NCI-H345 (cell line): ENCODE data around the gene EN1.
A peak's percentile ranks its signal among the peaks of the same experiment; 100 is the strongest.

ENCODE experiments used
- DNase-seq: peaks from one replicate; lab custom pipeline; 2025; lab: John Stamatoyannopoulos, UW

EN1 gene

GRCh38 chr2:118846953-118847761, at the start of gene EN1:
EN1 (minus strand) TSS chr2:118847648; CDS start chr2:118847167, 481 bp downstream.
- no peak for DNase-seq

GRCh38 chr2:118893100-118893499, 45.7 kb upstream of the EN1 start:
- DNase-seq: no peak

- DNase-seq: no peak
These were observed 42.5 kb upstream of the EN1 start for GRCh38 chr2:118889995-118890394.

GRCh38 chr2:118883792-118884191, 36.3 kb upstream of the EN1 start:
- DNase-seq: no peak

GRCh38 chr2:118882693-118883336, 35.4 kb upstream of the EN1 start:
- DNase-seq: peak; percentile 65

- peak; percentile 71 for DNase-seq
These were observed 34.2 kb upstream of the EN1 start for GRCh38 chr2:118881490-118882129.

- DNase-seq: no peak
These were observed 33.1 kb upstream of the EN1 start for GRCh38 chr2:118880501-118880900.

GRCh38 chr2:118878531-118879149, 31.2 kb upstream of the EN1 start:
- no peak for DNase-seq

GRCh38 chr2:118875318-118875717, 27.9 kb upstream of the EN1 start:
- no peak for DNase-seq

- DNase-seq: no peak
These were observed 26.9 kb upstream of the EN1 start for GRCh38 chr2:118874324-118874723.

- DNase-seq: peak; percentile 17
These were observed 17.7 kb upstream of the EN1 start for GRCh38 chr2:118865106-118865505.

GRCh38 chr2:118864207-118864606, 16.8 kb upstream of the EN1 start:
- no peak for DNase-seq

GRCh38 chr2:118861731-118862130, 14.3 kb upstream of the EN1 start:
- no peak for DNase-seq

GRCh38 chr2:118861242-118861641, 13.8 kb upstream of the EN1 start:
- DNase-seq: no peak

- no peak for DNase-seq
These were observed 13.1 kb upstream of the EN1 start for GRCh38 chr2:118860506-118860905.

- DNase-seq: no peak
These were observed 11.8 kb upstream of the EN1 start for GRCh38 chr2:118859157-118859770.

- no peak for DNase-seq
These were observed 11.2 kb upstream of the EN1 start for GRCh38 chr2:118858485-118859156.

GRCh38 chr2:118857677-118858484, 10.4 kb upstream of the EN1 start:
- DNase-seq: no peak

GRCh38 chr2:118856978-118857676, 9.7 kb upstream of the EN1 start:
- DNase-seq: no peak

GRCh38 chr2:118856330-118856977, 9.0 kb upstream of the EN1 start:
- no peak for DNase-seq
